Activated effector memory CD4-positive, alpha-beta T cell treated with Interleukin-2 at 50 U/mL for 16 hours (primary cell): ENCODE results near the gene CEP68.
"Not testable (repeated sequence)": the region's sequence is repeated elsewhere in the genome, so short reads cannot be mapped to it uniquely, and the experiment has no call there.

ENCODE experiments used
- DNase-seq: peaks from one replicate; pipeline ENCODE4 v3.0.0-alpha.2; 2020

CEP68 gene

GRCh38 chr2:65031341-65032018 is 24.7 kb upstream of the CEP68 start:
- DNase-seq = peak; percentile 2

DNA sequence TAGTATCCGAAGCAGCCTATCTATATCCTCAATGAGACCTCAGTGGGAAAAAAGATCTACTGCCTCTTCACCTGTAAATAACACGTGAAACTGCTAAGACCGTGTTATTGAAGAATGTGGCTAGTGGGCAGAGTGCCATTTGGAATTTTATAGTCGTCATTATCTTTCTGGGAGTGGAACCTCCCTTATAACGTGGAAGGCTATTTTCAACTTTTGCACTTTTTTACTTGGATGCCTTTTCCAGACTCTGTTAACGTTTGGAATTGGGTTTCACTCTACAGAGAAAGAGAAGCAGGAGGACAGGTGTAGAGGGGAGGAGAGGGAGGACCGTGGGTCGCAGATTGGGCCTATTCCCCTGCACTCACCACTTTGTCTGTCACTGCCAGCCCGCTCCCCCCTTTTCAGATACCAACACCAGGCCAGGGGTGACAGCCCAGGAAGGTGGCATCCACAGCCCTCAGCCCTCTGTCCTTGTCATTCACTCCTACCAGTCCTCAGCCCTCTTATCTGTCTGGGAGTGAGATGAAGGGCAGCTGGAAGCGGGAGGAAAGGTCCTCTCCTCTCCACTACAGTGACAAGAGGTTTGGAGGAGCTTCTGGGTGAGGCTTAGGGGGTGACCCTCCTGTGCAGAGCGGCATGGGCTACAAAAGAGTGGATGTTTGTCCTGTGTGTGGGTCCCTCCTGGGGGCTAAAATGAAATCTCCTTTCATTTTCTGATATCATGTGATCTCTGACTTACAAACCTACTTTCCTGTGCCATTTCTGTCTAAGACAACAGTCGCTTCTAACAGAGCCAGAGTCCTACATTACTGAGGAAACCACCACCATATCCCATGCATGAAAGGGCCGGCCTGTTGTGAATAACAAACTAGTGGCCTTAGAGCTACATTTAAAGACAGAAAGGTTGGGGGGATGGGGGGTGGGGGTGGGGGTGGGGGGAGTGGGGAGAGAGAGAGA is 23.9 kb upstream of the CEP68 start:
- no peak for DNase-seq

DNA sequence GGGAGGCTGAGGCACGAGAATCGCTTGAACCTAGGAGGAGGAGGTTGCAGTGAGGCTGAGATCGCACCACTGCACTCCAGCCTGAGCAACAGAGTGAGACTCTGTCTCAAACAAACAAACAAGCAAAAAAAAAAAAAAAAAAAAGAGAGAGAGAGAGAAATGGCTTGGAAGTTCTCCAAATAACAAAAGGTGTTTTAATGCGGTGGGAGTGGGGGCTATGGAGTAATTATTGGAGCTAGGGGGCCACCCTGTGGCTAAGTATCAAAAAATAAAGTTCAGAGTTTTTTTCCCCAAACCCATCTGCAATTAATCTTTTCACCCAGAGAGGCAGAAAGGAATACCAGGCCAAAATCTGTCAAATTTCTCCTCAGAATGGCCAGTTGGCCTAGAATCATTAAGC is 23.0 kb upstream of the CEP68 start:
- DNase-seq = no peak

DNA sequence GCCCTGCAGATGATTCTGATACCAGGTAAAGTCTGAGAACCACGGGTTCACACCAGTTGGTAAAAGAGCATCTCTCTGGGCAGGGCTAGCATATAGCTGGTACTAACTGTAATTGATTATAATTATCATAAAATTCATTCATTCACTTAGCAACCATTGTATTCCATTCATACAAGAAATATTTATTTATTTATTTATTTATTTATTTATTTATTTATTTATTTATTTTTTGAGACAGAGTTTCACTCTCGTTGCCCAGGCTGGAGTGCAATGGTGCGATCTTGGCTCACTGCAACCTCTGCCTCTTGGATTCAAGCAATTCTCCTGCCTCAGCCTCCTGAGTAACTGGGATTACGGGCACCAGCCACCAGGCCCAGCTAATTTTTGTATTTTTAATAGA is 22.5 kb upstream of the CEP68 start:
- not testable (repeated sequence) for DNase-seq

DNA sequence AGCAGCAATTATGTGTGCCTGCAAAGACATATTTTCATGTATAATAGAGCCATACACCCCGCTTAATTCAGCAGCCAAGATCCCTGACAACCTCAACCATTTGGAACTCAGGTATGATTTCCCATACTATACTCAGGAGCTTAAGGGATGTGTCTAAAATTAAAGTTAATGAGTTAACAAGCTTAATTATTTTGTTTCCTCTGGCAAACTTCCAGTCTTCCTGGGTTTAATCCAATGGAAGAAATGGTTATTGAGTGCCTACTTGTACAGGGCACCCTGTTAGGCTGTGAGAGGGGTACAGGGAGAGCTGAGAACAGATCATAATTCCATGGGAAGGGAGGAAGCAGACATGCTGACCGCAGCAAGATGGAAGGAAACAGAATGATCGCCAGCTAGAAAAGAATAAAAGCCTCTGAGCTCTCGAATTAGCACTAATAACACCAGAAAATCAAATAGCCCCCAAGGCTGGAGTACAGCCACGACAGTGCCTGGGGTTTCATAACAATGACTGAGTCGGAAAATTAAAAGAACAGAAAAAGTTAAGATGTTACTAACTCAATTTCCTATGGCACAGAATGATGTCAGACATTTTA is 20.8 kb upstream of the CEP68 start:
- DNase-seq = no peak

- DNase-seq = no peak
Measured at GRCh38 chr2:65037178-65037577, 19.0 kb upstream of the CEP68 start.

- no peak for DNase-seq
Measured at GRCh38 chr2:65039640-65040039, 16.6 kb upstream of the CEP68 start.

- peak; percentile 64 for DNase-seq
Measured at GRCh38 chr2:65040400-65041261, 15.6 kb upstream of the CEP68 start.

- DNase-seq = no peak
Measured at GRCh38 chr2:65043001-65043400, 13.2 kb upstream of the CEP68 start.

GRCh38 chr2:65044097-65044735 is 12.0 kb upstream of the CEP68 start:
- DNase-seq = no peak

- no peak for DNase-seq
Measured at GRCh38 chr2:65045651-65046050, 10.6 kb upstream of the CEP68 start.

- no peak for DNase-seq
Measured at GRCh38 chr2:65046633-65047407, 9.4 kb upstream of the CEP68 start.

GRCh38 chr2:65049010-65049639 is 7.1 kb upstream of the CEP68 start:
- no peak for DNase-seq

GRCh38 chr2:65050931-65051330 is 5.3 kb upstream of the CEP68 start:
- no peak for DNase-seq

- peak; percentile 21 for DNase-seq
Measured at GRCh38 chr2:65053199-65053598, 3.0 kb upstream of the CEP68 start.

DNA sequence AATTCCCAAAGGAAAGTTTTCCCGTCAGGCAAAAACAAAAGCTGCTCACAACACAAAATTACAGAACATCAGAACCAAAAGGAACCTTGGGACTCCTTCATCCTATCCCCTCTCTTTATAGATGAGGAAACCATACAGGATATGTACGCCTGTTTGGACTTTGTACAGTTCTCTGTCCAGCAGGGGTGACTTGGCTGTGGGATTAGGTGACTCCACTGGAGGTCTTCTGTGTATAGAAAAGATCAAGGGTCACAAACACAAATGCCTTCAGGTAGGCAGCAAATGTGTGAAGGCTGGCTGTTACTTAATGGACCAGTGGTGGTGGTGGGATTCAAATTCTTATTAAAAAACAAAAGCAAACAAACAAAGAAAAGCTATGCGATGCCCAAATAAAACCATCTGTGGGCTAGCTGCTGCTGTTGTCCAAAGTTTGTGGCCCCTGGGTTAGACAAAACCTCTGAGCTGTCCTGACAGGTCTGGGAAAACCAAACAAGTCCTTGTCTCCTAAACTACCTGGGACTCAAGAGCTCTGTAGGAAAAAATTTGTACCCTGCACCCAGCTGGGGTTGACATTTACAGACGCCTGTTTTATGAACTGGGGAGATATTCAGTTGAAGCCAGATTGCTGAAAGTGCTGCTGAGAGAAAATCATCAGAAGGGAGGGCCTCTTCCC is 1.3 kb upstream of the CEP68 start:
- no peak for DNase-seq

DNA sequence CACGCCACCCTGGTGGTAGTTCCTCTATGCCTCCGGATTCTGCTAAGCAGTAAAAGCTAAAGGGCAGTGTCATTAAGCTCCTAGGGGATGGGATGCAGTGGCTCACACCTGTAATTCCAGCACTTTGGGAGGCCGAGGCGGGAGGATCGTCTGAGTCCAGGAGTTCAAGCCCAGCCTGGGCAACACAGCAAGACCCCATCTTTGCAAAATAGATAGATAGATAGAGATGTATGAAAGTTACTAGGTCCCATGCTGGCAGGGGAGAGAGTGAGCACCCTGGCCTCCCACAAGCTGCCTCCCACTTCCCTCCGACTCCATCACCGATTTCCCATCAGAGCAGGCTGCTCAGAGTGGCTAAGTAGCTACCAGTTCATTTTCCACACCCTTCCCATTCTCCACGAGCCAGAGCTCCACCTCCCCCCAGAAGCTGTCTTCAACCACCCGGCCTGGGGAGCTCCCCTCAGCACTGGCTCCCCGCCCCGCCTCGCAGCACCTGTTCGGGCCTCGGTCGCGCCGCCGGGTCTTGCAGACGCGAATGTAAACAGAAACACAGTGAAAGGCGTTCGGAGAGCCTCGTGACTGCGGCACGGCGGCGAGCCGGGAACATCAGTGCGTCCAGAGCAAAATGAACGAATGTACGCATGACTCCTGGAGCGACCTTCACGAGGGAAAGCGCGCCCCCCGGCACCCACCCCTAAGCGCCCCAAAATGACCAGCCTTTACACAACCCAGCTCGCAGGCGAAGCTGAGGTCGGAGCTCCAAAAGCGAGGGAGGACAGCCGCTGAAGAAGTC is 598 bp upstream of the CEP68 start:
- no peak for DNase-seq

- no peak for DNase-seq
Measured at GRCh38 chr2:65057054-65057375, 799 bp downstream of the CEP68 start.

- peak; percentile 39 for DNase-seq
Measured at GRCh38 chr2:65057391-65058052, 1.3 kb downstream of the CEP68 start.
